Epithelial cell of esophagus (primary cell): ENCODE measurements around the gene ZGPAT.

ENCODE experiments used
- DNase-seq: peaks from one replicate; pipeline ENCODE4 v3.0.0; 2010; ENCODE audit warnings: low read depth
- H3K4me3 ChIP-seq: 2 replicates; pipeline ENCODE4 v1.5.1; 2011; ENCODE audit warnings: mild to moderate bottlenecking, low read length, control low read depth
- CTCF ChIP-seq: IDR thresholded peaks from 2 replicates; pipeline ENCODE4 v1.5.1; 2011; ENCODE audit warnings: low read depth, mild to moderate bottlenecking, low read length, control low read depth, inconsistent platforms; ENCODE audit not compliant: insufficient read depth; ENCODE audit errors: missing control alignments

The ZGPAT gene

GRCh38 chr20:63741676-63742380 lies 34.0 kb downstream of the ZGPAT start:
- DNase-seq: no peak
- TF ChIP-seq CTCF: no peak
- H3K4me3 ChIP-seq: peak overlapping the region; percentile 59

DNA sequence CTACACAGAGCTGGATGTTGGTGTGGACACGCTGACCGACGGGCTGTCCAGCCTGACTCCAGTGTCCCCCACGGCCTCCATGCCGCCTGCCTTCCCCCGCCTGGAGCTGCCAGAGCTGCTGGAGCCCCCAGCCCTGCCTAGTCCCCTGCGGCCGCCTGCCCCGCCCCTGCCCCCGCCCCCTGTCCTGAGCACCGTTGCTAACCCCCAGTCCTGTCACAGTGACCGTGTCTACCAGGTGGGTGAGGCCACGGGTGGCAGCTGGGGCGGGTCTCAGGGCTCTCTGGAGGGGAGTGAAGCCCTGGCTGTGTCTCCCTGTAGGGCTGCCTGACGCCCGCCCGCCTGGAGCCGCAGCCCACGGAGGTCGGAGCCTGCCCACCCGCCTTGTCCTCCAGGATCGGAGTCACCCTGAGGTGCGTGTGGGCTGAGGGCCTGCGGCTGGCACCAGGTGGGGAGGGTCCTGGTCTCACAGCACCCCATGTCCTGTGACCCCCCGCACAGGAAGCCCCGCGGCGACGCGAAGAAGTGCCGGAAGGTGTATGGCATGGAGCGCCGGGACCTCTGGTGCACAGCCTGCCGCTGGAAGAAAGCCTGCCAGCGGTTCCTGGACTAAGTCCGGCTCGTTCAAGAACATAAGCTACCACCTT lies 34.7 kb downstream of the ZGPAT start:
- DNase-seq: no peak
- TF ChIP-seq CTCF: no peak
- H3K4me3 ChIP-seq: no peak overlapping the region

DNA sequence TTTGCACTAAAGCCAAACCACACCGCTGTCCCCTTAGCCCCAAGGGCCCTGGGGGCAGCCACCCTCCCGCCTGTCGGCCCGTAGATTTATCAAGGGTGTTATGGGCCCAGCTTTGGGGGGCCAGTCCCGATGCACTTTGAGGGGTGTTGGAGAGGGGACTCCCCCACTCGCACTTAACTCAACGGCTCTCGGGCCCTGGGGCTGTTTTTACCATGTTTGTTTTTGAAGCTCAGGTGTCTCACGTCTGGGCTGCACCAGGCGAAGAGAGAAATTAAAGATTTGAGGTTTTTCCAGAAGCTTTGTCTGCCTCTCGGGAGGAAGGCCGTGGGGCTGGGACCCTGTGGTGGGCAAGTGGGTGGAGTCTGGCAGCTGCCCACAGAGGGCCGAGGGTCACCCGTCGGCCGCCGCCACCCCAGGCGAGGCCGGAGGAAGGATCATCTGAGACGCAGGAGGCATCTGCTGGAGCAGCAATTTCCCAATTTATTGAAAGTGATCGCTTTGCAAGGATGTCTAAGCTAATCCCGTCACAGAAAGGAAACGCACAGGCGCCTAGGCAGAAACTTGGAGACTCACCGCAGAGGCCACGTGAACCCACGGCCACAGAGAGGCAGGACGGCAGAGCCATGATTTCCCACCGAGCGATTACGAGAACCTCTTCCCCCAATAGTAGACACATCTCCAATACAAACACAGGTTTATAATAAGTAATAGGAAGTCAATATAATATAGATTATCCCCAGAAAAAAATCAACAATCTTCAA lies 35.6 kb downstream of the ZGPAT start:
- TF ChIP-seq CTCF: no peak
- H3K4me3 ChIP-seq: no peak overlapping the region
- no peak for DNase-seq

DNA sequence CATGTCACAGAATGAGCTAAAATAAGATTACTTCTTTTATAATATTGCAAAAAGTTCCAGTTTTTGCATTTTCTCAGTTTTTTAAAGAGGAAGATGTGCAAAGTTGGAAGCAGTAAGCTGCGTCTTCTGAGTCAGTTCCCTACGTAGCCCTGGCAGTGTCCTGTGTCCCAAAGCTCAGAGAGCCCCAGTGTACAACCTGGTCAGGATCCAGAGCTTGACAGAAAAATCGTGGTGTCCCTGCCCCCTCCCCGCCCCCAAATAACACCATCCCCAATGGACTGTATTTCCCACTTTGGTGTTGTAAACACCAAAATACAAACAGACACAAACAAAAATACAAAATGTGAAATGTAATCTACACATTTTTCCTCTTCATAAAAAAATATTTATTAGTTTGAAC lies 36.3 kb downstream of the ZGPAT start:
- no peak overlapping the region for H3K4me3 ChIP-seq
- no peak for DNase-seq
- TF ChIP-seq CTCF: no peak

- no peak for DNase-seq
- no peak overlapping the region for H3K4me3 ChIP-seq
- no peak for TF ChIP-seq CTCF
Measured at GRCh38 chr20:63744574-63745423, 37.0 kb downstream of the ZGPAT start.

GRCh38 chr20:63745424-63745805 lies 37.6 kb downstream of the ZGPAT start:
- no peak overlapping the region for H3K4me3 ChIP-seq
- TF ChIP-seq CTCF: no peak
- no peak for DNase-seq
